SH-SY5Y (cell line): Measurements from ENCODE around the gene SPECC1L.

Experiments
- GATA2 ChIP-seq: IDR thresholded peaks from 2 replicates; pipeline ENCODE4 v1.6.1; 2011; ENCODE audit warnings: mild to moderate bottlenecking, low read depth, low read length
- GATA3 ChIP-seq: IDR thresholded peaks from 2 replicates; pipeline ENCODE4 v1.6.1; 2011; ENCODE audit warnings: low read depth, mild to moderate bottlenecking, low read length, moderate library complexity

DNA sequence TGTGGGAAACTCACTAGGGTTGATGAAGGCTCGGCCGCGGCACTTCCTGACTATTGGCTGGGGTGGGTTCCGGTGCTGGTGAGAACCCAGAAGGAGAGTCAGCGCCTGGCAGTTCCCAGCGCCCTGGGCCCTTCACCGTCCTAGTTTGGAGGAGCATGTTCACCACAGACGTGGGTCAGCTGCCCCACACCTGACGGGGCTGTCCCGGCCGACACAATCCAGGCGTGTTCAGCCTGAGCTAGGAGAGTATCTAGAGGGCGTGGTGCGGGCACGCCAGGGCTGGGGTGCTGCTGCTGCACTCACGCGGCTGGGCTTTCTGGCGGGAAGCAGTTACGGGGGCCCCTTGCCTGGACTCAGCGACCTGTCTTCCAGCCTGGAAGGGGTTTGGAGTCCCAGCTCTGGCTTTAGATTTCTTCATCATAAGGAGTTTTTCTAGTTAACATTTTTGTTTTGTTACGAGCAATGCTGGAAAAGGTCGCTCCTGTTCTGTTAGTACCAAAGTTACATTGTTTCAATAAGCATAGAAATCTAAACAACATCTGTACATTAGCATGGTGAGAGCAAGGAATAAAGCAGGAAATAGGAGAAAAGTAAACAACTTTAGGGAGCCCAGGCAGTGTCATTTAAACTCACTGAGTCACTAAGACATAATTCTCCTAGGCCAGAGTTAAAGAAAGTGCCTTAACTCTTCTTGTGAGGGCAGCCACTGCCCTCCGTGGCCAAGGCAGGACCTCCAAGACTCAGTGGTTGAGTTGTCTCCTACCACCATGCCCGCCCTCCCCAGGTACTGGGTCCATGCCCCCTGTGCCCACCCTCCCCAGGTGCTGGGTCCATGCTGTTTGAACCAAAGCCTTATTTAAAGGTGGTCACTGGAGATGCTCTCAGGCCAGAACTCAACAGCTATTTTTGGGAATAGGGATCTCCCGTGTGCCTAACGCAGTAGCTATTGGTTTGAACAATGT lies 144.6 kb downstream of the SPECC1L start:
- TF ChIP-seq GATA2: no peak
- TF ChIP-seq GATA3: no peak
